ENCODE data around the gene CEACAM19. TPM values are rescaled to one million over a fixed set of nuclear protein-coding genes. Genes with fewer than 3 reads are reported as not detected.

CEACAM19 gene
- total and polyA plus RNA-seq, 8 donors = 0.58 to 17.0 (median 2.8) TPM

GRCh38 chr19:44640518-44640917, 30.8 kb upstream of the CEACAM19 start:
- H3K4me1 ChIP-seq = peaks cover 0 to 25% (median 16%) of the 10 kb centered on the region in 4 donors
- no peaks in the 10 kb centered on the region for H3K27me3 ChIP-seq
- no peaks in the 10 kb centered on the region for H3K9me3 ChIP-seq
- no peak for TF ChIP-seq POLR2A (IDR thresholded peaks at IDR 0.05)
- TF ChIP-seq EP300 (IDR thresholded peaks at IDR 0.05) = no peak
- TF ChIP-seq CTCF (IDR thresholded peaks at IDR 0.05) = no peak
- no peak for TF ChIP-seq POLR2AphosphoS5 (IDR thresholded peaks at IDR 0.05)
- DNase-seq = no peak
- no peaks in the 10 kb centered on the region for H3K36me3 ChIP-seq
- no peak overlapping the region for H3K4me3 ChIP-seq
- intact Hi-C loops (cut with DNase I; ENCODE audit: low total_unique reads) = no loop called here
- WGBS, 5 donors = 56 to 71% (median 65%) methylated on average over 3 of the region's 3 CpGs
- no peak overlapping the region for H3K27ac ChIP-seq

- 79 to 95% (median 93%) methylated on average over 9 of the region's 9 CpGs for WGBS, 5 donors
- intact Hi-C loops (cut with DNase I; ENCODE audit: low total_unique reads) = no loop called here
Observed at GRCh38 chr19:44641501-44642265, 29.6 kb upstream of the CEACAM19 start.

GRCh38 chr19:44642377-44642776, 28.9 kb upstream of the CEACAM19 start:
- intact Hi-C loops (cut with DNase I; ENCODE audit: low total_unique reads) = no loop called here
- Histone ChIP-seq H3K36me3 (peaks cover 3 to 6% (median 5%) of the 10 kb centered on the region in 4 donors), H3K9me3 (no peaks in the 10 kb centered on the region), H3K27me3 (no peaks in the 10 kb centered on the region), H3K4me1 (peaks cover 0 to 31% (median 30%) of the 10 kb centered on the region in 4 donors), H3K4me3 (no peak overlapping the region), H3K27ac (no peak overlapping the region)
- TF ChIP-seq EP300 (IDR thresholded peaks at IDR 0.05) (no peak), POLR2AphosphoS5 (IDR thresholded peaks at IDR 0.05) (no peak), CTCF (IDR thresholded peaks at IDR 0.05) (no peak), POLR2A (IDR thresholded peaks at IDR 0.05) (no peak)
- no peak for DNase-seq
- 35 to 54% (median 40%) methylated on average over 1 of the region's 1 CpG for WGBS, 5 donors

More at GRCh38 chr19:44641501-44642265, 29.6 kb upstream of the CEACAM19 start:
- Histone ChIP-seq H3K4me1 (peaks cover 0 to 29% (median 23%) of the 10 kb centered on the region in 4 donors), H3K36me3 (no peaks in the 10 kb centered on the region), H3K4me3 (no peak overlapping the region), H3K9me3 (no peaks in the 10 kb centered on the region), H3K27ac (no peak overlapping the region), H3K27me3 (no peaks in the 10 kb centered on the region)
- TF ChIP-seq POLR2A (IDR thresholded peaks at IDR 0.05) = no peak
- no peak for TF ChIP-seq EP300 (IDR thresholded peaks at IDR 0.05)
- no peak for TF ChIP-seq POLR2AphosphoS5 (IDR thresholded peaks at IDR 0.05)
- TF ChIP-seq CTCF (IDR thresholded peaks at IDR 0.05) = no peak
- DNase-seq = no peak

GRCh38 chr19:44643605-44644401, 27.5 kb upstream of the CEACAM19 start, which contains the start of gene PVR:
PVR (plus strand) TSS chr19:44643910; CDS start chr19:44644097, 187 bp downstream.
- Histone ChIP-seq H3K27ac (peak within 1 kb of the TSS; percentile 83 to 92 (median 85)), H3K9me3 (no peaks in the 10 kb centered on the region), H3K4me3 (peak within 1 kb of the TSS; percentile 67 to 78 (median 72)), H3K4me1 (peaks cover 0 to 45% (median 43%) of the 10 kb centered on the region in 4 donors), H3K36me3 (peaks cover 3 to 20% (median 14%) of the 10 kb centered on the region in 4 donors), H3K27me3 (no peaks in the 10 kb centered on the region)
- peak in 2 of 3 donors; percentile 63 to 65 for TF ChIP-seq POLR2AphosphoS5 (IDR thresholded peaks at IDR 0.05)
- TF ChIP-seq CTCF (IDR thresholded peaks at IDR 0.05) = no peak
- intact Hi-C loops (cut with DNase I; ENCODE audit: low total_unique reads) = no loop called here
- WGBS, 5 donors = 0 to 1% (median 0%) methylated on average over 24 to 70 of the region's 70 CpGs
- peak; percentile 72 to 91 for DNase-seq
